Measurements from ENCODE around the gene TBCB. TPM values are rescaled to one million over a fixed set of nuclear protein-coding genes. Genes with fewer than 3 reads are reported as not detected.
"Not testable (repeated sequence)": the region's sequence is repeated elsewhere in the genome, so short reads cannot be mapped to it uniquely, and the experiment has no call there.

The TBCB gene
- total and polyA plus RNA-seq, 9 of the 15 experiments (the other 6 are each of a cell fraction or from before 2014, with no cell fraction given), result 3.5 to 115 (median 58.9) TPM

GRCh38 chr19:36131221-36131620 lies 16.0 kb downstream of the TBCB start:
- 44% methylated on average over 4 of the region's 6 CpGs for WGBS (ENCODE audit: insufficient coverage, low coverage, missing lambda C conversion rate)
- DNase-seq (ENCODE audit: extremely low read depth in 1 of 4, low spot score in 3 of 4); H4K20me1 ChIP-seq (replicated peaks; ENCODE audit: control insufficient read depth, insufficient read depth, low read length); H3K4me2 ChIP-seq (ENCODE audit: insufficient read depth, low read length); H3K9me3 ChIP-seq (replicated peaks; ENCODE audit: control insufficient read depth, insufficient read depth, low read depth, low read length); H2AFZ ChIP-seq (ENCODE audit: low read depth, low read length); BruUV-seq (replicated peaks); H3K27ac ChIP-seq (ENCODE audit: extremely low read depth, low read depth, low read length); in situ Hi-C loops (cut with MboI); H3K79me2 ChIP-seq (ENCODE audit: control insufficient read depth, insufficient read depth, low read length); FAIRE-seq; ATAC-seq; CTCF ChIA-PET (ENCODE audit: low intra/inter-chr PET ratio); H3K4me3 ChIP-seq; H3K36me3 ChIP-seq (ENCODE audit: control insufficient read depth, insufficient read depth, low read length); H3K9me1 ChIP-seq (ENCODE audit: control insufficient read depth, insufficient read depth, low read length); H3K27me3 ChIP-seq (ENCODE audit: control insufficient read depth in 2 of 2, insufficient read depth in 2 of 2, low read length in 2 of 2); H3K9ac ChIP-seq (ENCODE audit: insufficient read depth in 1 of 2, low read depth in 2 of 2, low read length in 2 of 2); intact Hi-C loops (cut with micrococcal nuclease): not testable (repeated sequence)
- H3K4me1 ChIP-seq (replicated peaks in 1 of 2; ENCODE audit: control insufficient read depth in 2 of 2, insufficient read depth in 2 of 2, low read length in 2 of 2), result peaks cover 0 to 19% of the 10 kb centered on the region in 2 experiments; a peak in 2 of 5 replicates
- POLR2A ChIA-PET, result interaction anchor here (1.0 kb wide), 1 partner anchor 19 kb away, joined by 3 read pairs; no protein-coding TSS in a partner anchor

GRCh38 chr19:36134867-36135266 lies 19.6 kb downstream of the TBCB start:
- H3K79me2 ChIP-seq (ENCODE audit: control insufficient read depth, insufficient read depth, low read length); H3K9me3 ChIP-seq (replicated peaks; ENCODE audit: control insufficient read depth, insufficient read depth, low read depth, low read length); CTCF ChIA-PET (ENCODE audit: low intra/inter-chr PET ratio); H3K4me3 ChIP-seq; DNase-seq (ENCODE audit: extremely low read depth in 1 of 4, low spot score in 3 of 4); H3K9ac ChIP-seq (ENCODE audit: insufficient read depth in 1 of 2, low read depth in 2 of 2, low read length in 2 of 2); BruUV-seq (replicated peaks); FAIRE-seq; H3K4me2 ChIP-seq (ENCODE audit: insufficient read depth, low read length); ATAC-seq; POLR2A ChIA-PET; H3K9me1 ChIP-seq (ENCODE audit: control insufficient read depth, insufficient read depth, low read length); intact Hi-C loops (cut with micrococcal nuclease); H3K27ac ChIP-seq (ENCODE audit: extremely low read depth, low read depth, low read length); in situ Hi-C loops (cut with MboI); H4K20me1 ChIP-seq (replicated peaks; ENCODE audit: control insufficient read depth, insufficient read depth, low read length); H2AFZ ChIP-seq (ENCODE audit: low read depth, low read length); H3K36me3 ChIP-seq (ENCODE audit: control insufficient read depth, insufficient read depth, low read length); H3K27me3 ChIP-seq (ENCODE audit: control insufficient read depth in 2 of 2, insufficient read depth in 2 of 2, low read length in 2 of 2): not testable (repeated sequence)
- peaks cover 7 to 21% of the 10 kb centered on the region in 2 experiments for H3K4me1 ChIP-seq (replicated peaks in 1 of 2; ENCODE audit: control insufficient read depth in 2 of 2, insufficient read depth in 2 of 2, low read length in 2 of 2)
- 53% methylated on average over 4 of the region's 4 CpGs for WGBS (ENCODE audit: insufficient coverage, low coverage, missing lambda C conversion rate)

Measured in K562 (cell line).